Renal pelvis (tissue), 4 donors: Measurements from ENCODE around the gene DCUN1D2. TPM values are rescaled to one million over a fixed set of nuclear protein-coding genes. Genes with fewer than 3 reads are reported as not detected.
"Not testable (repeated sequence)": the region's sequence is repeated elsewhere in the genome, so short reads cannot be mapped to it uniquely, and the experiment has no call there.

Experiments
- DNase-seq: peaks from one replicate; pipeline ENCODE4 v3.0.0-alpha.2; 2013
- polyA plus RNA-seq, 3 donors: library from polyadenylated mRNA; unstranded; fragments of 120-200 nt; gene quantifications; one replicate each; pipeline ENCODE4 v1.2.1, GENCODE V29; 2013; ENCODE audit not compliant: insufficient read length in 3 of 3

The DCUN1D2 gene
- polyA plus RNA-seq, 3 donors = 16.9 to 29.6 (median 29.5) TPM

- DNase-seq = no peak
Observed at GRCh38 chr13:113493315-113493951, 2.9 kb upstream of the DCUN1D2 start.

DNA sequence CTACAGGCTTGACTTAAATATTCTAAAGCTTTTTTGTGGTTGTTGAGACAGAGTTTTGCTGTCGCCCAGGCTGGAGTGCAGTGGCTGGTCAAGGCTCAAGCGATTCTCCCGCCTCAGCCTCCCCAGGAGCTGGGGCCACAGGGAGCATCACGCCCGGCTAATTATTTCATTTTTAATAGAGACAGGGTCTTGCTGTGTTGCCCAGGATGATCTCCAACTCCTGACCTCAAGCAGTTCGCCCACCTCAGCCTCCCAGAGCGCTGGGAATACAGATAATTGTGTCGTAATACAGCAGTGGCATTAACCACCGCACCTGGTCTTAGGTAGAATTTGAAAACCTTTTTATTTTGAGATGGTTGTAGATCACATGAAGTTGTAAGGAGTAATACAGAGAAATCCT, 1.5 kb upstream of the DCUN1D2 start:
- DNase-seq = no peak

- no peak for DNase-seq
Observed at GRCh38 chr13:113491418-113491883, 940 bp upstream of the DCUN1D2 start.

- DNase-seq = no peak
Observed at GRCh38 chr13:113489549-113490495, 689 bp downstream of the DCUN1D2 start.

- DNase-seq = no peak
Observed at GRCh38 chr13:113489171-113489548, 1.4 kb downstream of the DCUN1D2 start.

- DNase-seq = no peak
Observed at GRCh38 chr13:113488283-113488682, 2.2 kb downstream of the DCUN1D2 start.

DNA sequence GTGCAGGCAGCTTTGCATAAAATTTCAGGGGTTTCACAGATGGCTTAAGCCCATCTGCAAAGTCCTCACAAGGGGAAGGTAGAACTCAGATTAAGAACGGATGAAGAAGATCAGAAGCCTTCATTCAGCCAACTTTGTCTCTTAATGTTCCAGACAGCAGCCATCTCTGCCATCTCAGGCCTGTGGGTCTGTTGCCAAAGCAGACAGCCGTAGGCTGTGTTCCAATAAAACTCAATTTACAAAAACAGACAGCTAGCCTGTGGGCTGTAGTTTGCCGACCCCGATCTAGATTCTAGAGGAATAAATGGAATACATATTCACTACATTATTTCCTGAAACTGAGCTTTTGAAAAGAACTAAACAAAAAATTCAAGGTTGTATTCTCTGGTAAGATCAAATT, 3.8 kb downstream of the DCUN1D2 start:
- no peak for DNase-seq

- DNase-seq = no peak
Observed at GRCh38 chr13:113485545-113485944, 5.0 kb downstream of the DCUN1D2 start.

- no peak for DNase-seq
Observed at GRCh38 chr13:113483504-113484293, 6.8 kb downstream of the DCUN1D2 start.

DNA sequence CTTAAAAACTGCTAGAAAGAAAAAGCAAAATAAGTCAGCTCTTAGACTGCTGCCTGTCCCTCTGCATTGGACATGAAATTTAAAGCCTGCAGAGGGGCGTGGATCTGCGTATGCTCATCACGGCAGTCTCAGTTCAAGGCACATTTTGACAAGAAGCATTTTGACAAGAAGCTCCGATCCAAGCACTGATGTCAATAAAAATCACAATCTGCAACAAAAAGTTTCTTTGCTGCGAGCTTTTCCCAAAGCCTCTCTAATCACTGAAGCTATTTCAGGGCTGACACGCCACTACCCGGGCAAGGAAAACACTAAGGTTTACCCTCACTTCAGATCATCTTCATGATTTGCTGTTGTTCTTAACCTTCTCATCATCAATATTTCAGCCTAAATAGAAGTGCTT, 7.4 kb downstream of the DCUN1D2 start:
- DNase-seq = no peak

DNA sequence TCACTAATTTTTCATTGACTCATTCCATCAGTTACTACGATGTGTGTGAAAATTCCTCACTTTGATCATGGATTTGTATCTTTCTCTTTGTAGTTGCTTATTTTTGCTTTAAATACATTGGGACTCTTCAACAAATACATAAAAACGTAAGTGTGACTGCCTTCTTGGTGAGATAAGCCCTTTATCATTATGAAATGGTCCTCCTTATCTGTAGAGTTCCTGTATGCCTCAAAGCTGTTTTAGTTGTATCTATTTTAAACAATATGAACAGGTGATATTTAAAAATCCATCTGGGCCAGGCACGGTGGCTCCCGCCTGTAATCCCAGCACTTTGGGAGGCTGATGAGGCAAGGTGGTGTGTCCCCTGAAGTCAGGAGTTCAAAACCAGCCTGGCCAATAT, 11.3 kb downstream of the DCUN1D2 start:
- no peak for DNase-seq

- no peak for DNase-seq
Observed at GRCh38 chr13:113477724-113478123, 12.8 kb downstream of the DCUN1D2 start.

- no peak for DNase-seq
Observed at GRCh38 chr13:113476811-113477210, 13.7 kb downstream of the DCUN1D2 start.

DNA sequence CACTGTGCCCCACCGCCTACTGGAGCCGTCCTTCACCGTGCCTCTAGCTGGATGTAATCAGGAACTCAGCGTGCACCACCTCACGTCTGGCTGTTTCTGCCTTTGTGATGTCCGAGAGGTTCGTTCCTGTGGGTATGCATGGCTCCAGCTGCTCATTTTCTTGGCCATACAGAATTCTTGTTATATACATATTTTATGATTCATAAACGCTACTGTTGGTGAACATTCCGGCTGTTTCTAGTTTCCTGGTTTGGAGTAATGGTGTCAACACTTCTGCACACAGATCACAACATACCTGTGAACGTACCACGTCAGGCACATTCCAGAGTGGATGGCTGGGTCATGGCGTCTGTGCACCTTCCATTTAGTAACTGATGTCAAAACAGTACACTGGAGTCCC, 14.6 kb downstream of the DCUN1D2 start:
- no peak for DNase-seq

DNA sequence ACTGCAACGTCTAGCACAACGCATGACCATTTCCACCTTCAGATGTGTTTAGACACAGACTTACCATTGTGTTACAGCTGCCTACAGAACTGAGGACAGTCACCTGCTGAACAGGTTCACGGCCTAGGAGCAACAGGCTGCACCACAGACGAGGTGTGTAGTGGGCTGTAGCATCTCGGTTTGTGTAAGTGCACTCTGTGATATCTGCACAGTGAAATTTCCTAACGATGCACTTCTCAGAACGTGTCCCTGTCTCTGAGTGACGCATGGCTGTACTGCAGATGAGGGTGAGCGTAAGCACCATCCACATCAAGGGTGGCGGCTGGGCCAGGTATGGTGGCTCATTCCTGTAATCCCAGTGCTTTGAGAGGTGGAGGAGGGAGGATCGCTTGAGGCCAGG, 15.2 kb downstream of the DCUN1D2 start:
- DNase-seq = no peak

DNA sequence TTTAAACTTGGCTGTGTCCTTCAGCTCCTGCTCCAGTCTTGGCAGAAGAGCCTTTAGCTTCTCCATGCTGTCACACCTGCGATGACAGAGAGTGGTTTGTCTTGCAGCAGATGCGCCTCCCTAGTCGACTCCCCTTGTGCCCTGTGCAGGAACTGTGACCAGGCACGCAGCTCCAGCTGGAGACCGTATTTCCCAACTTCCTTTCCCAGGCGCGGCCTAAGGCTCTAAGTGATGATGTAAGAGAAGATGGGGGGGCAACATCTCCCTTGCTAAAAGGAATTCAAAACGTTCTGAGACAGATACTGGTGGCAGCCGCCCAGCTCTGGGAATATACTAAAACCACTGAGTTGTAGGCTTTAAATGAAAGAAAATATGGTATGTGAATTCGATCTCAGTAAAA, 16.3 kb downstream of the DCUN1D2 start:
- DNase-seq = no peak

DNA sequence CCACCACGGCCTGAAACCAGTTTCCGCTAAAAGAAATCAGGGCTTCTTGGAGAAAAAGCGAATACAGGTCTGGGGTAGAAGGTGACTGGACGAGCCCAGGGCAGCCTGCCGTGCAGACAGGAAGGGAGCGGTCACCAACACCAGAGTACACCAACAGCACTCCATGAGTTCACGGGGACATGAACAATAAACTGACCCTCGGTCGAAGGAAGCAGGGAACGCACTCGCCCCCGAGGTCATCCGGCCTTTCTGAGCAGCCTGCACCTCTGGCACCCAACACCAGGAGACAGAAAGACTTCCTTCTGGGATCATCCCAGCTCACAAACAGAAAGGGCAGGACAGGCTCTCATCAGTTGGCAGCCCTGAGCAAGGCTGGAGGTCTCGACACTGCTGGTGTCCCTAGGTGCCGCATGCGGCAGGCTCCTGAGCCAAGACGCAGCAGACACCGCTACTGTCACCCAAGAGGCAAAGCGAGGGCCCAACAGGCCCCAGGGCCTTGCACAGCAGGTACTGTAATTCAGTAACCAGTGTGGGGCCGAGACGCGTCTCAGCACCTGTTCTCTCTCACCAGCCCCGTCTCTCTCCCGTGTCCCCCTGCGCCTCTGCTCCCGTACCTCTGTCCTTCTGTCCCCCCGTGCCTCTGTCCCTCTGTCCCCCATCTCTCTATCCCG, 18.0 kb downstream of the DCUN1D2 start:
- DNase-seq = no peak

GRCh38 chr13:113471844-113472243, 18.7 kb downstream of the DCUN1D2 start:
- no peak for DNase-seq

- DNase-seq = not testable (repeated sequence)
Observed at GRCh38 chr13:113470635-113471163, 19.8 kb downstream of the DCUN1D2 start.

DNA sequence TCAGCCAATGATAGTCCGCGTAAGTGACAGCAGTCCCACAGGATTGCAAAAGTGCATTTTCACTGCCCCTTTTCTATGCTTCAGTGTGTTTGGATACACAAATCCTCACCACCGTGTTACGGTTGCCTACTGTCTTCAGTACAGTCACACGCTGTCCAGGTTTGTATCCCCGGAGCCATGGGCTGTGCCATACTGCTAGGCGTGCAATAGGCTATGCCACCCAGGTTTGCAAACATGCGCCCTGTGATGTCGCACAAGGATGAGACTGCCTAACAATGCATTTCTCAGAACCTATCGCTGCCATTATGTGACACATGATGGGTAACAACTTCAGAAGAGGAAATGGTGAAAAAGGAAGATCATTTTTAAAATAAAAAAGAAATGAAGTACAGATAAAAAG, 20.4 kb downstream of the DCUN1D2 start:
- DNase-seq = no peak

GRCh38 chr13:113469582-113469981, 20.9 kb downstream of the DCUN1D2 start:
- DNase-seq = no peak
